ENCODE measurements around the gene UBE2E2. TPM values are rescaled to one million over a fixed set of nuclear protein-coding genes. Genes with fewer than 3 reads are reported as not detected.

Gene UBE2E2
- total RNA-seq, 2 experiments from 2014 or later, result 16.5 to 23.2 TPM

DNA sequence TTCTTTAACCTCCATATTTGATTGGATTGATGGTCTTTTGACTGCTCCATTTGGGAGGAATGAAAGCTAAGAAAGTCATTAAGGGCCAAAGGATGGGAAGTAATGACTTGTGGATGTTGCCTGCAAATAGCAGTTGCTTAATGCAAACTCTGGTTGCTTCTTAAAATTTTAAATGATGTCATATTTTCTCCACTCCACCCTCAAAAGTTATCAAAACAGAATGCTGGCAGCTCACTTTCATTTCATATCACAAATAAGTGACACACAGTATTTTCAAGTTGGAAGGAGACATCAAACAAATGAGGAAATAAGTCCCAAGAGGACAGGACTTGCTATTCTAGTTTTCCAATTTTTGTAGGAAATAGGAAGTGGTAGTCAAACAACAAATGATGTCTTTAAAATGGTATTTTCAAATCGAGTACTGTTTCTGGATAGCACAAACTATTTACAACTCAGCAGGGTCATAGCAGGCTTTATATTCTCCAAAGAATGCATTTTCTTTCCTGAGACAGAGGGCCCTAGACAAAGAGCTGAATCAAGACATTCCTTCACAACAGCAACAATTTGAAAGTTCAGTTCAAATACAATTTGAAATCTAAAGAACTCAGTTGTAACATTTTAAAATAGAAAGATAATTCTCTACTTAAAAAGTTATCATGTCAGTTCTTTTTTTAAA lies 437.5 kb downstream of the UBE2E2 start:
- no peak for ATAC-seq
- Mint-ChIP-seq H3K4me1 (ENCODE audit: low read depth) (no peaks in the 10 kb centered on the region), H3K27me3 (no peaks in the 10 kb centered on the region), H3K9me3 (no peaks in the 10 kb centered on the region), H3K27ac (no peak overlapping the region), H3K4me3 (no peak overlapping the region), H3K36me3 (ENCODE audit: low read depth) (no peaks in the 10 kb centered on the region)
- intact Hi-C loops (cut with micrococcal nuclease), result no loop called here
- CTCF ChIA-PET, result no interaction called here
- DNase-seq, result no peak
- TF ChIP-seq, protein P1, sequence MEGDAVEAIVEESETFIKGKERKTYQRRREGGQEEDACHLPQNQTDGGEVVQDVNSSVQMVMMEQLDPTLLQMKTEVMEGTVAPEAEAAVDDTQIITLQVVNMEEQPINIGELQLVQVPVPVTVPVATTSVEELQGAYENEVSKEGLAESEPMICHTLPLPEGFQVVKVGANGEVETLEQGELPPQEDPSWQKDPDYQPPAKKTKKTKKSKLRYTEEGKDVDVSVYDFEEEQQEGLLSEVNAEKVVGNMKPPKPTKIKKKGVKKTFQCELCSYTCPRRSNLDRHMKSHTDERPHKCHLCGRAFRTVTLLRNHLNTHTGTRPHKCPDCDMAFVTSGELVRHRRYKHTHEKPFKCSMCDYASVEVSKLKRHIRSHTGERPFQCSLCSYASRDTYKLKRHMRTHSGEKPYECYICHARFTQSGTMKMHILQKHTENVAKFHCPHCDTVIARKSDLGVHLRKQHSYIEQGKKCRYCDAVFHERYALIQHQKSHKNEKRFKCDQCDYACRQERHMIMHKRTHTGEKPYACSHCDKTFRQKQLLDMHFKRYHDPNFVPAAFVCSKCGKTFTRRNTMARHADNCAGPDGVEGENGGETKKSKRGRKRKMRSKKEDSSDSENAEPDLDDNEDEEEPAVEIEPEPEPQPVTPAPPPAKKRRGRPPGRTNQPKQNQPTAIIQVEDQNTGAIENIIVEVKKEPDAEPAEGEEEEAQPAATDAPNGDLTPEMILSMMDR (IDR thresholded peaks at IDR 0.05), result no peak
- POLR2A ChIA-PET, result no interaction called here
